ENCODE results near the gene AKT3. TPM values are rescaled to one million over a fixed set of nuclear protein-coding genes. Genes with fewer than 3 reads are reported as not detected.

AKT3 gene
- total and polyA plus RNA-seq, 2 of the 8 experiments (the other 6 are each of a cell fraction or from before 2014, with no cell fraction given) = 6.0 to 36.4 TPM

GRCh38 chr1:243513726-243514491, 336.1 kb downstream of the AKT3 start:
- ChIA-PET POLR2A (ENCODE audit: partially characterized antibody) (interaction anchor here (1.3 kb wide), 2 partner anchors 10 to 23 kb away, joined by 4 to 5 read pairs; no protein-coding TSS in a partner anchor), CTCF (ENCODE audit: partially characterized antibody) (interaction anchor here (0.7 to 1.3 kb wide), 3 partner anchors 11 to 169 kb away, joined by 3 to 4 read pairs (median 3); no protein-coding TSS in a partner anchor)
- 80% methylated on average over 7 of the region's 7 CpGs; no CpG with 5 or more reads in 1 of the 2 experiments for WGBS, 2 experiments (ENCODE audit: extremely low coverage in 1 of 2, insufficient coverage in 1 of 2, insufficient read length in 1 of 2, insufficient replicate concordance in 2 of 2, low coverage in 1 of 2, low lambda C conversion rate in 2 of 2, missing lambda C conversion rate in 1 of 2)
- H2BK12ac ChIP-seq (ENCODE audit: low read depth, low read length) = no peak overlapping the region
- FAIRE-seq (no peak), DNase-seq (ENCODE audit: low read depth in 1 of 2, low spot score in 2 of 2) (no peak)
- no peaks in the 10 kb centered on the region for H3K79me2 ChIP-seq (ENCODE audit: control insufficient read depth in 1 of 2, insufficient read depth in 2 of 2, low read length in 2 of 2)
- H3K18ac ChIP-seq (ENCODE audit: extremely low read depth, low read length) = no peak overlapping the region
- no peak overlapping the region for H3K9ac ChIP-seq (replicated peaks in 1 of 4; ENCODE audit: extremely low read depth in 1 of 4, low read depth in 3 of 4, low read length in 3 of 4)
- H4K91ac ChIP-seq (replicated peaks; ENCODE audit: insufficient read length, low read length) = no peak overlapping the region
- no peaks in the 10 kb centered on the region for H3K23me2 ChIP-seq (ENCODE audit: low read depth, low read length)
- no peak overlapping the region for H2BK15ac ChIP-seq (ENCODE audit: low read length)
- no peak overlapping the region for H4K8ac ChIP-seq (ENCODE audit: extremely low read depth, insufficient read depth, low read length)
- no peaks in the 10 kb centered on the region for H3K27me3 ChIP-seq (replicated peaks in 1 of 4; ENCODE audit: control insufficient read depth in 3 of 4, extremely low read depth in 1 of 4, insufficient read depth in 3 of 4, low read length in 3 of 4)
- H3K56ac ChIP-seq (replicated peaks; ENCODE audit: insufficient read length, low read depth, low read length) = no peak overlapping the region
- no peak overlapping the region for H3K23ac ChIP-seq (ENCODE audit: insufficient read length)
- H3K27ac ChIP-seq (ENCODE audit: low read depth, low read length) = no peak overlapping the region
- no peaks in the 10 kb centered on the region; a peak in 1 of 8 replicates for H3K36me3 ChIP-seq (ENCODE audit: control insufficient read depth in 2 of 4, insufficient read depth in 4 of 4, low read length in 3 of 4)
- H3K4ac ChIP-seq (replicated peaks; ENCODE audit: insufficient read length, low read depth, low read length) = no peak overlapping the region
- H2AFZ ChIP-seq (ENCODE audit: low read length) = no peak overlapping the region
- H2BK5ac ChIP-seq (ENCODE audit: low read depth, low read length) = no peak overlapping the region
- H3K4me3 ChIP-seq (ENCODE audit: extremely low read depth in 1 of 4, insufficient read depth in 2 of 4, low read depth in 3 of 4, low read length in 4 of 4) = no peak overlapping the region
- no peak overlapping the region for H3K4me2 ChIP-seq (ENCODE audit: insufficient read depth in 1 of 2, low read depth in 2 of 2, low read length in 2 of 2)
- H3K14ac ChIP-seq (ENCODE audit: insufficient read length) = no peak overlapping the region
- H3K9me3 ChIP-seq (ENCODE audit: insufficient read depth in 2 of 2, low read depth in 1 of 2, low read length in 1 of 2) = peaks cover 3 to 7% of the 10 kb centered on the region in 2 experiments; a peak in 3 of 4 replicates
- H3K79me1 ChIP-seq (ENCODE audit: low read depth, low read length) = no peaks in the 10 kb centered on the region; the same call in 1 of the 2 replicates
- H4K20me1 ChIP-seq (replicated peaks in 1 of 2; ENCODE audit: control insufficient read depth in 1 of 2, insufficient read depth in 2 of 2, low read length in 2 of 2) = no peaks in the 10 kb centered on the region
- H2AK5ac ChIP-seq (ENCODE audit: low read depth, low read length) = no peak overlapping the region
- no peak overlapping the region for H4K5ac ChIP-seq (ENCODE audit: insufficient read length, low read depth, low read length)
- H2BK120ac ChIP-seq (replicated peaks; ENCODE audit: low read depth, low read length) = no peak overlapping the region
- no peaks in the 10 kb centered on the region; a peak in 1 of 7 replicates for H3K4me1 ChIP-seq (replicated peaks in 1 of 4; ENCODE audit: control insufficient read depth in 3 of 4, insufficient read depth in 4 of 4, low read length in 3 of 4)
- no peak overlapping the region for H2BK20ac ChIP-seq (ENCODE audit: low read length)
- TF ChIP-seq JUN (IDR thresholded peaks at IDR 0.05; ENCODE audit: low read depth, low read length) = no peak
- TF ChIP-seq ATF3 (IDR thresholded peaks at IDR 0.05; ENCODE audit: insufficient read depth, low read depth, low read length) = no peak
- TF ChIP-seq CTCF (IDR thresholded peaks at IDR 0.05; ENCODE audit: control extremely low read depth in 1 of 3, insufficient read depth in 1 of 3, low read depth in 1 of 3, low read length in 3 of 3) = no peak
- no peak for TF ChIP-seq RFX5 (IDR thresholded peaks at IDR 0.05; ENCODE audit: borderline replicate concordance, low read depth, low read length)
- TF ChIP-seq TAF1 (IDR thresholded peaks at IDR 0.05; ENCODE audit: low read depth, low read length) = no peak
- no peak for TF ChIP-seq YY1 (IDR thresholded peaks at IDR 0.05; ENCODE audit: low read depth, low read length)
- no peak for TF ChIP-seq EGR1 (IDR thresholded peaks at IDR 0.05; ENCODE audit: borderline replicate concordance, low read depth, low read length)
- TF ChIP-seq BACH1 (IDR thresholded peaks at IDR 0.05; ENCODE audit: low read length) = no peak
- no peak for TF ChIP-seq HDAC6 (IDR thresholded peaks at IDR 0.05; ENCODE audit: low read depth, low read length)

All from H1 (cell line).